Measurements from ENCODE around the gene KNSTRN. TPM values are rescaled to one million over a fixed set of nuclear protein-coding genes. Genes with fewer than 3 reads are reported as not detected.

KNSTRN gene
- total RNA-seq, 1 experiment from 2014 or later = 115 TPM

DNA sequence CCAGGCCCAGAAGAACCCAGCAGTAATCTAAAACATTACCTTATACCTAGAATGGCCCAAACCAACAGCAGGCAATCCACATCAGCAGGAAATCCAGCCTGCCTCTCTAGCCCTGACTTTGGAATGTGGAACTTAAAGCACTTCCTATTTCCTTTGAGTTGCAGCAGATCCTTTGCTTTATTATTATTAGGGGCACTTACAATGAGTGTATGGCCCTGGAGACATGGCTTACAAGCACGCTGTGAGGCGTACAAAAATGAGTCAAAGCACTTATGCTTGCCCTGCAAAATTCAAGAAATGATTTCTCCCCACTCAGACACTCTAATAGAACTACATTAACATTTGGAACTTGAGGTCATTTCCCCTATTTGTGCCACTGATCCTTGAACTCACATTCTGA lies 9.5 kb upstream of the KNSTRN start:
- TF ChIP-seq, protein P1, sequence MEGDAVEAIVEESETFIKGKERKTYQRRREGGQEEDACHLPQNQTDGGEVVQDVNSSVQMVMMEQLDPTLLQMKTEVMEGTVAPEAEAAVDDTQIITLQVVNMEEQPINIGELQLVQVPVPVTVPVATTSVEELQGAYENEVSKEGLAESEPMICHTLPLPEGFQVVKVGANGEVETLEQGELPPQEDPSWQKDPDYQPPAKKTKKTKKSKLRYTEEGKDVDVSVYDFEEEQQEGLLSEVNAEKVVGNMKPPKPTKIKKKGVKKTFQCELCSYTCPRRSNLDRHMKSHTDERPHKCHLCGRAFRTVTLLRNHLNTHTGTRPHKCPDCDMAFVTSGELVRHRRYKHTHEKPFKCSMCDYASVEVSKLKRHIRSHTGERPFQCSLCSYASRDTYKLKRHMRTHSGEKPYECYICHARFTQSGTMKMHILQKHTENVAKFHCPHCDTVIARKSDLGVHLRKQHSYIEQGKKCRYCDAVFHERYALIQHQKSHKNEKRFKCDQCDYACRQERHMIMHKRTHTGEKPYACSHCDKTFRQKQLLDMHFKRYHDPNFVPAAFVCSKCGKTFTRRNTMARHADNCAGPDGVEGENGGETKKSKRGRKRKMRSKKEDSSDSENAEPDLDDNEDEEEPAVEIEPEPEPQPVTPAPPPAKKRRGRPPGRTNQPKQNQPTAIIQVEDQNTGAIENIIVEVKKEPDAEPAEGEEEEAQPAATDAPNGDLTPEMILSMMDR (conservative IDR thresholded peaks at IDR 0.05; ENCODE audit: low read depth, low read length) = no peak
- no peak for TF ChIP-seq EZH2 (IDR thresholded peaks at IDR 0.05; ENCODE audit: borderline replicate concordance, low read depth, low read length, poor library complexity, severe bottlenecking)
- Histone ChIP-seq H3K9me3 (ENCODE audit: low read depth, low read length, poor library complexity, severe bottlenecking) (no peaks in the 10 kb centered on the region), H3K36me3 (ENCODE audit: insufficient read depth, low read length, poor library complexity, severe bottlenecking) (no peaks in the 10 kb centered on the region), H3K4me3 (ENCODE audit: low read depth, low read length, poor library complexity, severe bottlenecking) (no peak overlapping the region), H3K27me3 (replicated peaks; ENCODE audit: insufficient read depth, low read depth, low read length, poor library complexity) (no peaks in the 10 kb centered on the region), H3K4me1 (ENCODE audit: insufficient read depth, low read length, poor library complexity, severe bottlenecking) (peaks cover 5% of the 10 kb centered on the region), H3K27ac (ENCODE audit: low read depth, low read length, poor library complexity, severe bottlenecking) (no peak overlapping the region)
- ChIA-PET POLR2A (ENCODE audit: low non-redundant PET) (no interaction called here), CTCF (no interaction called here)
- no TSS peak for BruUV-seq (replicated peaks)
- no peak for DNase-seq (ENCODE audit: low spot score)
- intact Hi-C loops (cut with micrococcal nuclease; ENCODE audit: unreplicated experiment) = no loop called here

DNA sequence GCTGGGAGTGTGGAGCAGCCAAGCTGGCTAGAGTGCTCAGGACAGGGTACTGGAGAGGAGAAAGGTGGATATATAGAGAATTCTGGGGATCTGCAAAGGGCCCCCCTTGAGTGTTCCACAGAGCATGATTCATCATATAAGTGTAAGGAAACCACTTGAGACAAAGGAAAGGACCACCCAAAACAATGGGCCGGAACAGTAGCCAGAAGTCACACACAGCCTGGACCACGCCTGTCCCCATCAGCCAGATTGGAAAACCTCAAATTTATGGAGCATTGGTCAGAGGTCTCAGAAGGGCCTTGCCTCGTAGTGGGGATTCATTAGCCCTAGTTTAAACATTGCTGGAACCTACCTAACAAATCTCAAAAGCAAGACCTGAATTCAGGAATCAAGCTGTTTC lies 4.9 kb upstream of the KNSTRN start:
- Histone ChIP-seq H3K9me3 (ENCODE audit: low read depth, low read length, poor library complexity, severe bottlenecking) (no peaks in the 10 kb centered on the region), H3K36me3 (ENCODE audit: insufficient read depth, low read length, poor library complexity, severe bottlenecking) (no peaks in the 10 kb centered on the region), H3K27ac (ENCODE audit: low read depth, low read length, poor library complexity, severe bottlenecking) (no peak overlapping the region), H3K4me1 (ENCODE audit: insufficient read depth, low read length, poor library complexity, severe bottlenecking) (no peaks in the 10 kb centered on the region), H3K4me3 (ENCODE audit: low read depth, low read length, poor library complexity, severe bottlenecking) (no peak overlapping the region), H3K27me3 (replicated peaks; ENCODE audit: insufficient read depth, low read depth, low read length, poor library complexity) (no peaks in the 10 kb centered on the region)
- no peak for TF ChIP-seq EZH2 (IDR thresholded peaks at IDR 0.05; ENCODE audit: borderline replicate concordance, low read depth, low read length, poor library complexity, severe bottlenecking)
- TF ChIP-seq, protein P1 (conservative IDR thresholded peaks at IDR 0.05; ENCODE audit: low read depth, low read length) = no peak
- intact Hi-C loops (cut with micrococcal nuclease; ENCODE audit: unreplicated experiment) = no loop called here
- no TSS peak for BruUV-seq (replicated peaks)
- ChIA-PET CTCF (interaction anchor here (0.6 kb wide), 1 partner anchor 10 kb away, joined by 3 read pairs; no protein-coding TSS in a partner anchor), POLR2A (ENCODE audit: low non-redundant PET) (no interaction called here)
- DNase-seq (ENCODE audit: low spot score) = no peak

GRCh38 chr15:40379374-40379773 lies 3.1 kb upstream of the KNSTRN start:
- no TSS peak for BruUV-seq (replicated peaks)
- Histone ChIP-seq H3K4me3 (ENCODE audit: low read depth, low read length, poor library complexity, severe bottlenecking) (no peak overlapping the region), H3K27me3 (replicated peaks; ENCODE audit: insufficient read depth, low read depth, low read length, poor library complexity) (no peaks in the 10 kb centered on the region), H3K36me3 (ENCODE audit: insufficient read depth, low read length, poor library complexity, severe bottlenecking) (peaks cover 2% of the 10 kb centered on the region), H3K27ac (ENCODE audit: low read depth, low read length, poor library complexity, severe bottlenecking) (no peak overlapping the region), H3K9me3 (ENCODE audit: low read depth, low read length, poor library complexity, severe bottlenecking) (no peaks in the 10 kb centered on the region), H3K4me1 (ENCODE audit: insufficient read depth, low read length, poor library complexity, severe bottlenecking) (peaks cover 7% of the 10 kb centered on the region)
- CTCF ChIA-PET = no interaction called here
- DNase-seq (ENCODE audit: low spot score) = no peak
- no peak for TF ChIP-seq EZH2 (IDR thresholded peaks at IDR 0.05; ENCODE audit: borderline replicate concordance, low read depth, low read length, poor library complexity, severe bottlenecking)
- POLR2A ChIA-PET (ENCODE audit: low non-redundant PET) = no interaction called here
- intact Hi-C loops (cut with micrococcal nuclease; ENCODE audit: unreplicated experiment) = no loop called here

GRCh38 chr15:40379853-40380252 lies 2.7 kb upstream of the KNSTRN start:
- POLR2A ChIA-PET (ENCODE audit: low non-redundant PET) = no interaction called here
- DNase-seq (ENCODE audit: low spot score) = no peak
- no TSS peak for BruUV-seq (replicated peaks)

More at GRCh38 chr15:40379853-40380252, 2.7 kb upstream of the KNSTRN start:
- no peaks in the 10 kb centered on the region for H3K27me3 ChIP-seq (replicated peaks; ENCODE audit: insufficient read depth, low read depth, low read length, poor library complexity)
- CTCF ChIA-PET = no interaction called here
- no peak overlapping the region for H3K4me3 ChIP-seq (ENCODE audit: low read depth, low read length, poor library complexity, severe bottlenecking)
- H3K36me3 ChIP-seq (ENCODE audit: insufficient read depth, low read length, poor library complexity, severe bottlenecking) = peaks cover 6% of the 10 kb centered on the region
- TF ChIP-seq EZH2 (IDR thresholded peaks at IDR 0.05; ENCODE audit: borderline replicate concordance, low read depth, low read length, poor library complexity, severe bottlenecking) = no peak
- TF ChIP-seq, protein P1 (conservative IDR thresholded peaks at IDR 0.05; ENCODE audit: low read depth, low read length) = no peak
- no peaks in the 10 kb centered on the region for H3K9me3 ChIP-seq (ENCODE audit: low read depth, low read length, poor library complexity, severe bottlenecking)
- no peak overlapping the region for H3K27ac ChIP-seq (ENCODE audit: low read depth, low read length, poor library complexity, severe bottlenecking)
- intact Hi-C loops (cut with micrococcal nuclease; ENCODE audit: unreplicated experiment) = no loop called here
- H3K4me1 ChIP-seq (ENCODE audit: insufficient read depth, low read length, poor library complexity, severe bottlenecking) = peaks cover 12% of the 10 kb centered on the region
